Hematopoietic multipotent progenitor cell treated with erythropoietin and hydrocortisone succinate and interleukin-3 and kit ligand, for 4 days (in vitro differentiated cells): Measurements from ENCODE around the gene DTD2.
"Not testable (repeated sequence)": the region's sequence is repeated elsewhere in the genome, so short reads cannot be mapped to it uniquely, and the experiment has no call there.

ENCODE experiments used
- DNase-seq: peaks from one replicate; pipeline ENCODE4 v3.0.0-alpha.2; 2015

The DTD2 gene

GRCh38 chr14:31456841-31457664, at the start of gene DTD2:
Gene DTD2 (minus strand): TSS chr14:31457506. CDS start chr14:31457393, 113 bp downstream.
- DNase-seq = peak; percentile 98

GRCh38 chr14:31505411-31505810, 48.1 kb upstream of the DTD2 start:
- DNase-seq = no peak

GRCh38 chr14:31501870-31502269, 44.6 kb upstream of the DTD2 start:
- DNase-seq = no peak

- no peak for DNase-seq
These were observed 35.6 kb upstream of the DTD2 start for GRCh38 chr14:31492759-31493498.

- DNase-seq = peak; percentile 44
These were observed 32.4 kb upstream of the DTD2 start for GRCh38 chr14:31489691-31490090.

- peak; percentile 18 for DNase-seq
These were observed 30.6 kb upstream of the DTD2 start, which contains the start of gene GPR33 for GRCh38 chr14:31487886-31488285. Gene GPR33 (minus strand): TSS chr14:31488039. CDS start chr14:31483965, 4,074 bp downstream.

GRCh38 chr14:31486764-31487163, 29.5 kb upstream of the DTD2 start:
- DNase-seq = no peak

- peak; percentile 24 for DNase-seq
These were observed 27.4 kb upstream of the DTD2 start for GRCh38 chr14:31484754-31485153.

GRCh38 chr14:31480156-31480555, 22.9 kb upstream of the DTD2 start:
- no peak for DNase-seq

- DNase-seq = no peak
These were observed 21.7 kb upstream of the DTD2 start for GRCh38 chr14:31479027-31479426.

- DNase-seq = no peak
These were observed 19.9 kb upstream of the DTD2 start for GRCh38 chr14:31477248-31477647.

GRCh38 chr14:31476131-31476866, 19.0 kb upstream of the DTD2 start:
- no peak for DNase-seq

- no peak for DNase-seq
These were observed 9.2 kb upstream of the DTD2 start for GRCh38 chr14:31466554-31466953.

GRCh38 chr14:31465111-31465510, 7.8 kb upstream of the DTD2 start:
- peak; percentile 37 for DNase-seq

GRCh38 chr14:31462450-31462849, 5.1 kb upstream of the DTD2 start:
- not testable (repeated sequence) for DNase-seq

- no peak for DNase-seq
These were observed 4.2 kb upstream of the DTD2 start for GRCh38 chr14:31461545-31461944.

GRCh38 chr14:31457665-31458659, 656 bp upstream of the DTD2 start:
- no peak for DNase-seq

GRCh38 chr14:31449971-31450610, 7.2 kb downstream of the DTD2 start:
- peak; percentile 80 for DNase-seq

- no peak for DNase-seq
These were observed 8.2 kb downstream of the DTD2 start for GRCh38 chr14:31449136-31449535.

- no peak for DNase-seq
These were observed 11.6 kb downstream of the DTD2 start for GRCh38 chr14:31445703-31446102.

GRCh38 chr14:31442284-31442683, 15.0 kb downstream of the DTD2 start:
- DNase-seq = no peak
